Lower leg skin (tissue), 4 donors: ENCODE results near the gene SP4. TPM values are rescaled to one million over a fixed set of nuclear protein-coding genes. Genes with fewer than 3 reads are reported as not detected.

Experiments
- DNase-seq, 2 donors: peaks; one replicate each; pipeline ENCODE4 v3.0.0-alpha.2; 2019; ENCODE audit warnings: low spot score in 2 of 2
- H3K4me3 ChIP-seq: fragments of 200-600 bp; sonication (generic); 2 replicates; pipeline ENCODE4 v1.5.1; 2017; ENCODE audit warnings: mild to moderate bottlenecking, low read depth; ENCODE audit not compliant: poor library complexity, severe bottlenecking
- CTCF ChIP-seq, 3 donors: fragments of 450-650 bp; IDR thresholded peaks; one replicate each; pipeline ENCODE4 v1.5.1; 2016; ENCODE audit warnings: antibody characterized with exemption in 3 of 3, mild to moderate bottlenecking in 3 of 3, moderate library complexity in 2 of 3
- POLR2A ChIP-seq, 2 donors: fragments of 450-650 bp; IDR thresholded peaks; one replicate each; pipeline ENCODE4 v1.6.1; 2016 to 2017; ENCODE audit warnings: antibody characterized with exemption in 2 of 2, mild to moderate bottlenecking in 1 of 2, moderate library complexity in 1 of 2
- WGBS, 2 donors: methylation state at CpG; one replicate each; pipeline ENCODE4 v1.1.5; 2018; 5-methylcytosine and 5-hydroxymethylcytosine counted together
- intact Hi-C: fragments of 100-400 bp; cut with DNase I; formaldehyde crosslinking; loops from one replicate; pipeline ENCODE4 v1.15.0; 2023; ENCODE audit warnings: low total_unique reads
- total RNA-seq, 4 donors: library from RNA; depleted of rRNA; stranded (reverse); fragments of >200 nt; gene quantifications; one replicate each; pipeline ENCODE4 v1.1.0, GENCODE V29; 2016

SP4 gene
- total RNA-seq, 4 donors from 2014 or later: 9.5 to 13.0 (median 11.2) TPM

DNA sequence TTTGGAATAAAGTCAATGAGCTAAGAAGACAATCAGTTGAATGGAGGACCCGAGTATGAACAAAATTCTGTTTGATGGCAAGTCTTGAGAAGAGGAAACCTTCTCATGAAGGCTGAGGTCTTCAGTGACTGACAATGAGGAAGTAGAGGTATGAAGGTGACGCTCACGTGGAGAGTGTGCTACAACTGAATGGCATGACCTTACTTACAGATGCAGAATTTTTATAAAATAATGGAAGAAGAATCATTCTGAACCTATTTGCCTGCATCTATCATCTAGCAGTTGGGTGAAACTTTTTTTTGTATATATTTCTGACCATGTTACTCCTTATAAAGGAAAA is 19.4 kb upstream of the SP4 start:
- TF ChIP-seq CTCF (IDR thresholded peaks at IDR 0.05): no peak
- no peak for TF ChIP-seq POLR2A (IDR thresholded peaks at IDR 0.05)
- H3K4me3 ChIP-seq: no peak overlapping the region
- DNase-seq: no peak
- 55 to 91% methylated on average over 3 of the region's 3 CpGs for WGBS, 2 donors
- intact Hi-C loops: no loop called here

GRCh38 chr7:21412410-21412851 is 15.5 kb upstream of the SP4 start:
- WGBS, 2 donors: 64 to 72% methylated on average over 1 of the region's 1 CpG

GRCh38 chr7:21412957-21413356 is 14.9 kb upstream of the SP4 start:
- H3K4me3 ChIP-seq: no peak overlapping the region
- WGBS, 2 donors: 66 to 79% methylated on average over 2 of the region's 2 CpGs
- no peak for TF ChIP-seq POLR2A (IDR thresholded peaks at IDR 0.05)
- TF ChIP-seq CTCF (IDR thresholded peaks at IDR 0.05): no peak
- no peak for DNase-seq
- intact Hi-C loops: no loop called here

More at GRCh38 chr7:21412410-21412851, 15.5 kb upstream of the SP4 start:
- no peak for TF ChIP-seq CTCF (IDR thresholded peaks at IDR 0.05)
- TF ChIP-seq POLR2A (IDR thresholded peaks at IDR 0.05): no peak
- intact Hi-C loops: no loop called here
- H3K4me3 ChIP-seq: no peak overlapping the region
- DNase-seq: no peak

DNA sequence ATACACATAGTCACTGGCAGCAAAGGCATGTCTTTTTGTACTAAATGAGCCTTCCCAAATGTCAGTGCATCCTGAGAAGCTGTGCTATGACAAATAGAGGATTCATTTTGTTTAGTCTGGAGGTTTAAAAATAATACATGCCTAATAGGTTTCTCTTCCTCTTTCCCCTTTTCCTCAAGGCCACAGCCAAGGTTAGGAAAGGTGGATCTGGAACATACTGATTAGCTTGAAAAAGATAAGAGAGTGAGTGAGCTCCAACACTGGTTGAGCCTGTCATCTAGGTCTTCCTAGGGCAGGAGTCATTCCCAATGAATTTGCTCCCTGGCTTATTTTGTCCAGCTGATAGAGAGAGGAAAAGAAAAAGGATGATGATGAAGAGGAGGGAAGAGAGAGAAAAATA is 14.4 kb upstream of the SP4 start:
- H3K4me3 ChIP-seq: no peak overlapping the region
- no peak for DNase-seq
- TF ChIP-seq POLR2A (IDR thresholded peaks at IDR 0.05) (no peak), CTCF (IDR thresholded peaks at IDR 0.05) (no peak)
- intact Hi-C loops: no loop called here

DNA sequence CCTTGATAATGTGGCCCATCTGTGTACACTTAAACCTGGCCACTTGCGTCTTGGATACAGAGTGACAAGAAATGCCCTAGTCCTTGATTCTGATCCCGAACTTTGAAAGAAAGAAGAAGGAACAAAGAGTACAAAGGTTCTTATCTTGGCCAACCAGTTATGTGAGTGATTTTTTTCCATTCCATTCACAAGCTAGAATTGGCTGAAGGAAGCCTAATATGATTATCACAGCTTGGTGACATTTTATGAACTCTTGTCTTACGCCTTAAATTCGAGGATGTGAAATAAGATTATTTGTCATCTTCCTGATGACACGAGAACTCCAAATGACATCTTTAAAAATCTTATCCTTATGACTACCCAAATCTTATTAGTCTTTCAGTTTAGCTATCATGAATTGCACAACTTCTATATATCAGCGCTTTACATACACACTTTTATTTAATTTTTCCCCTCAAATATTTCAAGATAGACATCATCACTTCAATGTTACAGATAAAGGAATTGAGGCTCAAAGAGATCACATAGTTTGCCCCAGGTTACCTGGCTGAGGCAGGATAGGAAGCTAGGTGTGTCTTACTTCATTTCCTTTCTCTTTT is 13.0 kb upstream of the SP4 start:
- intact Hi-C loops: no loop called here
- DNase-seq: no peak
- TF ChIP-seq POLR2A (IDR thresholded peaks at IDR 0.05): no peak
- TF ChIP-seq CTCF (IDR thresholded peaks at IDR 0.05): no peak
- 64 to 70% methylated on average over 6 of the region's 6 CpGs for WGBS, 2 donors
- no peak overlapping the region for H3K4me3 ChIP-seq

DNA sequence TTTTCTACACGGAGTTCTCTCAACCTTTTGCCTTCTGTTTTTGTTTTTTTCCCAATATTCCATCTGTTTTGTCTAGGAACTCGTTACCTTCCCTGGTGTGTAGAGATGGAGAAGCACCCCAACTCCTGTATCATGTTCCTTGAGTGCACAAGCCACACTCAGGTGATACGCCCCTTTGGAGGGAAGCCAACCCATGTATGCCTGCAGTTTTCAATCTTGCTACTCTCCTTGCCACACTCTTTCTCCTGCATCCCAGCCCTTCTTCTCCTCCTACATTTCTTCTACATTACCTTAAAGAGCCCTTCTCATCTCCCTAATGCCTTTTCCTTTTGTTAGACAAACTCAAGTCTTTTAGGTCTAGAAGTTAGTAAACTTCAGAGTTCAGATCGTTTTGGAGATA is 10.2 kb upstream of the SP4 start:
- DNase-seq: no peak
- H3K4me3 ChIP-seq: no peak overlapping the region
- intact Hi-C loops: no loop called here
- TF ChIP-seq CTCF (IDR thresholded peaks at IDR 0.05) (no peak), POLR2A (IDR thresholded peaks at IDR 0.05) (no peak)
- 36 to 55% methylated on average over 4 of the region's 4 CpGs for WGBS, 2 donors
